Measurements from ENCODE around the gene HEYL. TPM values are rescaled to one million over a fixed set of nuclear protein-coding genes. Genes with fewer than 3 reads are reported as not detected.
A peak's percentile ranks its signal among the peaks of the same experiment; 100 is the strongest.

The HEYL gene
- total and polyA plus RNA-seq, 9 of the 15 experiments (the other 6 are each of a cell fraction or from before 2014, with no cell fraction given), result 0.13 to 0.89 (median 0.25) TPM

DNA sequence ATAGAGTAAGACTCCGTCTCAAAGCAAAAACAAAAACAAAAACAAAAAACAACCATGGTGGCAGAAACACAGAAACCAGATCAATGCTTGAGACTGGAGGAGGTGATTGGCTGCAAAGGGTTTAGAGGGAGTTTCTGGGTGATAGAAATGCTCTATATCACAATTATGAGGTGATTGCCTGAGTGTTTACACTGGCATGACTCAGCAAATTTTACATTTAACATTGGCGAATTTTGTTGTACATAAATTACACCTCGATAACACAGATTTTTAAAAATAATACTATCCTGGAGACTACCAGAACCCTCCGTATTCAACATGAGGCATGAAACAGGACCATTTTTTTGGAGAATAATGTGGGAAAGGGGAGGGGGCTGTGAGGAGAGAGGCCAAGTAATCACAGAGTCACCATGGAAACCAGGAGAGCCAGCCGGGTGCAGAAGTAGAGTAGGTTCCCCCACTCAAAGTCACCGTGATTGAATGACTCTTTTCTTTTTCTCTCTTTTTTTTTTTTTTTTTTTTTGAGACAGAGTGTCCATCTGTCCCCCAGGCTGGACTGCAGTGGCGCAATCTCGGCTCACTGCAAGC is 24.3 kb downstream of the HEYL start (continued):
- peak; percentile 50; the same call in 1 of the 2 replicates for TF ChIP-seq ARID1B (IDR thresholded peaks at IDR 0.05)
- TF ChIP-seq ETV5 (CRISPR knock-in tag; IDR thresholded peaks at IDR 0.05; ENCODE audit: low read depth), result no peak
- no peak for TF ChIP-seq ZBTB7A (IDR thresholded peaks at IDR 0.05; ENCODE audit: borderline replicate concordance, control insufficient read depth, low read depth, low read length)
- TF ChIP-seq MAFG (tag; conservative IDR thresholded peaks at IDR 0.05), result peak; percentile 99
- TF ChIP-seq MEF2D (tag; conservative IDR thresholded peaks at IDR 0.05; ENCODE audit: low read depth), result no peak

- no peak overlapping the region for H3K27ac ChIP-seq (ENCODE audit: extremely low read depth, low read depth, low read length)
- H3K27me3 ChIP-seq (ENCODE audit: control insufficient read depth in 2 of 2, insufficient read depth in 2 of 2, low read length in 2 of 2), result peaks cover 3 to 12% of the 10 kb centered on the region in 2 experiments; a peak in 3 of 5 replicates
- intact Hi-C loops (cut with micrococcal nuclease) (no loop called here), in situ Hi-C loops (cut with MboI) (no loop called here)
- FAIRE-seq (no peak), ATAC-seq (no peak), DNase-seq (ENCODE audit: extremely low read depth in 1 of 4, low spot score in 3 of 4) (no peak)
- no peaks in the 10 kb centered on the region for H3K79me2 ChIP-seq (ENCODE audit: control insufficient read depth, insufficient read depth, low read length)
- no peaks in the 10 kb centered on the region for H3K9me3 ChIP-seq (replicated peaks; ENCODE audit: control insufficient read depth, insufficient read depth, low read depth, low read length)
- no peak overlapping the region for H3K9ac ChIP-seq (ENCODE audit: insufficient read depth in 1 of 2, low read depth in 2 of 2, low read length in 2 of 2)
- no peak overlapping the region for H2AFZ ChIP-seq (ENCODE audit: low read depth, low read length)
- H3K4me1 ChIP-seq (replicated peaks in 1 of 2; ENCODE audit: control insufficient read depth in 2 of 2, insufficient read depth in 2 of 2, low read length in 2 of 2), result peaks cover 2 to 9% of the 10 kb centered on the region in 2 experiments; a peak in 4 of 5 replicates
- H4K20me1 ChIP-seq (replicated peaks; ENCODE audit: control insufficient read depth, insufficient read depth, low read length), result no peaks in the 10 kb centered on the region; the same call in 1 of the 2 replicates
- no peak overlapping the region for H3K4me2 ChIP-seq (ENCODE audit: insufficient read depth, low read length)
- no peak overlapping the region for H3K4me3 ChIP-seq
- H3K36me3 ChIP-seq (ENCODE audit: control insufficient read depth, insufficient read depth, low read length), result no peaks in the 10 kb centered on the region
- ChIA-PET POLR2A (no interaction called here), CTCF (ENCODE audit: low intra/inter-chr PET ratio) (interaction anchor here (0.7 kb wide), 1 partner anchor 263 kb away, joined by 3 read pairs; no protein-coding TSS in a partner anchor)
- TF ChIP-seq FOXK2 (conservative IDR thresholded peaks at IDR 0.05 in 1 of 2, IDR thresholded peaks at IDR 0.05 in 1 of 2; ENCODE audit: low read depth in 2 of 2) (no peak), RBM25 (IDR thresholded peaks at IDR 0.05; ENCODE audit: low read depth, low read length, severe bottlenecking) (peak; percentile 50), ZNF146 (CRISPR knock-in tag; IDR thresholded peaks at IDR 0.05; ENCODE audit: unreplicated experiment) (peak; percentile 80), BCOR (IDR thresholded peaks at IDR 0.05) (peak; percentile 63; the same call in 1 of the 2 replicates), EGR1 (conservative IDR thresholded peaks at IDR 0.05) (peak; percentile 40; the same call in 1 of the 2 replicates), GABPB1 (CRISPR knock-in tag; IDR thresholded peaks at IDR 0.05) (no peak)
- TF ChIP-seq, protein P1, sequence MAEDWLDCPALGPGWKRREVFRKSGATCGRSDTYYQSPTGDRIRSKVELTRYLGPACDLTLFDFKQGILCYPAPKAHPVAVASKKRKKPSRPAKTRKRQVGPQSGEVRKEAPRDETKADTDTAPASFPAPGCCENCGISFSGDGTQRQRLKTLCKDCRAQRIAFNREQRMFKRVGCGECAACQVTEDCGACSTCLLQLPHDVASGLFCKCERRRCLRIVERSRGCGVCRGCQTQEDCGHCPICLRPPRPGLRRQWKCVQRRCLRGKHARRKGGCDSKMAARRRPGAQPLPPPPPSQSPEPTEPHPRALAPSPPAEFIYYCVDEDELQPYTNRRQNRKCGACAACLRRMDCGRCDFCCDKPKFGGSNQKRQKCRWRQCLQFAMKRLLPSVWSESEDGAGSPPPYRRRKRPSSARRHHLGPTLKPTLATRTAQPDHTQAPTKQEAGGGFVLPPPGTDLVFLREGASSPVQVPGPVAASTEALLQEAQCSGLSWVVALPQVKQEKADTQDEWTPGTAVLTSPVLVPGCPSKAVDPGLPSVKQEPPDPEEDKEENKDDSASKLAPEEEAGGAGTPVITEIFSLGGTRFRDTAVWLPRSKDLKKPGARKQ (CRISPR knock-in tag; IDR thresholded peaks at IDR 0.05), result no peak
- H3K9me1 ChIP-seq (ENCODE audit: control insufficient read depth, insufficient read depth, low read length), result no peaks in the 10 kb centered on the region
- BruUV-seq (replicated peaks), result no TSS peak
- WGBS (ENCODE audit: insufficient coverage, low coverage, missing lambda C conversion rate), result 53% methylated on average over 6 of the region's 6 CpGs
Measured at GRCh38 chr1:39614488-39614887, 25.0 kb downstream of the HEYL start.

All from K562 (cell line).